HL-60 (cell line): ENCODE measurements around the gene FGF3.

Experiments
- DNase-seq, 2 experiments: peaks; one replicate each; pipeline ENCODE4 v3.0.0-alpha.2; 2010 to 2020; ENCODE audit warnings: low read depth in 1 of 2, low spot score in 1 of 2
- H3K27ac ChIP-seq: fragments of 250-450 bp; sonication (Bioruptor Pico); replicated peaks from 2 replicates; pipeline ENCODE4 v1.5.1; 2020; ENCODE audit warnings: mild to moderate bottlenecking, moderate library complexity
- H3K27me3 ChIP-seq: fragments of 250-450 bp; sonication (Bioruptor Pico); 2 replicates; pipeline ENCODE4 v1.5.1; 2021; ENCODE audit warnings: mild to moderate bottlenecking, moderate library complexity; ENCODE audit not compliant: insufficient read depth, poor library complexity, severe bottlenecking
- H3K4me3 ChIP-seq: replicated peaks from 2 replicates; pipeline ENCODE4 v1.5.1; 2011; ENCODE audit warnings: mild to moderate bottlenecking, control low read depth, low read length; ENCODE audit not compliant: insufficient read depth
- GABPA ChIP-seq: IDR thresholded peaks from 2 replicates; pipeline ENCODE4 v1.6.1; 2012; ENCODE audit warnings: low read depth
- POLR2AphosphoS5 ChIP-seq: IDR thresholded peaks from 2 replicates; pipeline ENCODE4 v1.6.1; 2012; ENCODE audit warnings: low read depth
- TF ChIP-seq, protein P1 (sequence below): IDR thresholded peaks from one replicate; pipeline ENCODE4 v1.5.1; 2011; ENCODE audit warnings: low read length, control low read depth, inconsistent platforms; ENCODE audit not compliant: insufficient read depth

Gene FGF3

DNA sequence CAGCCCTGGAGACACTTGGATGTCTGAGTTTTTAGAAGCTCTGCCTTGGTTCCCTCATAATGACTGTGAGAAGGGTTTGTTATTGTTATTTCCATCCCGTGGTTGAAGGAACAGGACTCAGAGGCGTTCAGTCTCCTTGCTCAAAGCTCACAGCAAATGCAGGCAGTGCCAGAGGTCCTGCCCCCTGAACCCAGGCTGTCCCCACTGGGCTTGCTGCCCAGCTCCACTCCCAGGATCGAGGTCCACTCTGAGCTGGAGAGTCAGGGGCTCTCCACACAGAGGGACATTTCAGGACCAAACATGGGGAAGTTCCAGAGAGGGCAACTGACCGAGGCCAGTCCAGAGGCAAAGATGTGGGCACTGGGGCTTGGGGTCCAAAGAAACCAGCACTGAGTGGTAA, 58.9 kb downstream of the FGF3 start:
- no peak for DNase-seq
- H3K27me3 ChIP-seq, result no peaks in the 10 kb centered on the region
- TF ChIP-seq, protein P1, sequence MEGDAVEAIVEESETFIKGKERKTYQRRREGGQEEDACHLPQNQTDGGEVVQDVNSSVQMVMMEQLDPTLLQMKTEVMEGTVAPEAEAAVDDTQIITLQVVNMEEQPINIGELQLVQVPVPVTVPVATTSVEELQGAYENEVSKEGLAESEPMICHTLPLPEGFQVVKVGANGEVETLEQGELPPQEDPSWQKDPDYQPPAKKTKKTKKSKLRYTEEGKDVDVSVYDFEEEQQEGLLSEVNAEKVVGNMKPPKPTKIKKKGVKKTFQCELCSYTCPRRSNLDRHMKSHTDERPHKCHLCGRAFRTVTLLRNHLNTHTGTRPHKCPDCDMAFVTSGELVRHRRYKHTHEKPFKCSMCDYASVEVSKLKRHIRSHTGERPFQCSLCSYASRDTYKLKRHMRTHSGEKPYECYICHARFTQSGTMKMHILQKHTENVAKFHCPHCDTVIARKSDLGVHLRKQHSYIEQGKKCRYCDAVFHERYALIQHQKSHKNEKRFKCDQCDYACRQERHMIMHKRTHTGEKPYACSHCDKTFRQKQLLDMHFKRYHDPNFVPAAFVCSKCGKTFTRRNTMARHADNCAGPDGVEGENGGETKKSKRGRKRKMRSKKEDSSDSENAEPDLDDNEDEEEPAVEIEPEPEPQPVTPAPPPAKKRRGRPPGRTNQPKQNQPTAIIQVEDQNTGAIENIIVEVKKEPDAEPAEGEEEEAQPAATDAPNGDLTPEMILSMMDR, result no peak
- TF ChIP-seq GABPA (no peak), POLR2AphosphoS5 (no peak)
- H3K27ac ChIP-seq, result no peak overlapping the region
- H3K4me3 ChIP-seq, result no peak overlapping the region
